Activated naive CD4-positive, alpha-beta T cell treated with anti-CD3 and anti-CD28 coated beads, Interleukin-2, amount 10 ng/mL, durations not matched to agents 7 days and 5 days (primary cell): ENCODE results near the gene FRMPD1.

ENCODE experiments used
- CTCF ChIA-PET: fragments of 350-600 bp; sonication (Branson Sonifier 250); formaldehyde crosslinking; loops from one replicate; lab custom pipeline; 2021; ENCODE audit warnings: antibody characterized with exemption; lab: Charles Lee
- DNase-seq: peaks from one replicate; pipeline ENCODE4 v3.0.0-alpha.2; 2020
- H3K27ac Mint-ChIP-seq: one replicate; pipeline ENCODE4 v1.8.0; 2021; ENCODE audit warnings: mild to moderate bottlenecking, moderate library complexity, mixed read lengths
- H3K27me3 Mint-ChIP-seq: one replicate; pipeline ENCODE4 v1.8.0; 2021; ENCODE audit warnings: mild to moderate bottlenecking, mixed read lengths
- H3K36me3 Mint-ChIP-seq: one replicate; pipeline ENCODE4 v1.8.0; 2021; ENCODE audit warnings: mixed read lengths
- H3K4me1 Mint-ChIP-seq: one replicate; pipeline ENCODE4 v1.8.0; 2021; ENCODE audit warnings: mixed read lengths
- H3K4me3 Mint-ChIP-seq: one replicate; pipeline ENCODE4 v1.8.0; 2021; ENCODE audit warnings: mild to moderate bottlenecking, moderate library complexity, mixed read lengths
- H3K9me3 Mint-ChIP-seq: one replicate; pipeline ENCODE4 v1.8.0; 2021; ENCODE audit warnings: mixed read lengths

The FRMPD1 gene

GRCh38 chr9:37621273-37622121, 29.3 kb upstream of the FRMPD1 start:
- no peaks in the 10 kb centered on the region for H3K36me3 Mint-ChIP-seq

GRCh38 chr9:37622462-37622861, 28.3 kb upstream of the FRMPD1 start:
- Mint-ChIP-seq H3K4me1 (peaks cover 3% of the 10 kb centered on the region), H3K27ac (no peak overlapping the region), H3K4me3 (no peak overlapping the region), H3K36me3 (no peaks in the 10 kb centered on the region), H3K27me3 (peaks cover 9% of the 10 kb centered on the region), H3K9me3 (no peaks in the 10 kb centered on the region)
- no peak for DNase-seq
- CTCF ChIA-PET = no interaction called here

More at GRCh38 chr9:37621273-37622121, 29.3 kb upstream of the FRMPD1 start:
- CTCF ChIA-PET = no interaction called here
- Mint-ChIP-seq H3K27me3 (peaks cover 9% of the 10 kb centered on the region), H3K4me3 (no peak overlapping the region), H3K9me3 (no peaks in the 10 kb centered on the region), H3K4me1 (peaks cover 3% of the 10 kb centered on the region), H3K27ac (no peak overlapping the region)
- DNase-seq = no peak

GRCh38 chr9:37623267-37623666, 27.5 kb upstream of the FRMPD1 start:
- no peak overlapping the region for H3K27ac Mint-ChIP-seq

GRCh38 chr9:37624073-37624472, 26.7 kb upstream of the FRMPD1 start:
- CTCF ChIA-PET = no interaction called here
- Mint-ChIP-seq H3K27me3 (peaks cover 4% of the 10 kb centered on the region), H3K27ac (no peak overlapping the region), H3K4me3 (no peak overlapping the region), H3K4me1 (no peaks in the 10 kb centered on the region), H3K9me3 (no peaks in the 10 kb centered on the region), H3K36me3 (no peaks in the 10 kb centered on the region)
- DNase-seq = no peak

More at GRCh38 chr9:37623267-37623666, 27.5 kb upstream of the FRMPD1 start:
- CTCF ChIA-PET = no interaction called here
- no peaks in the 10 kb centered on the region for H3K36me3 Mint-ChIP-seq
- H3K4me1 Mint-ChIP-seq = no peaks in the 10 kb centered on the region
- no peak for DNase-seq
- H3K4me3 Mint-ChIP-seq = no peak overlapping the region
- peaks cover 8% of the 10 kb centered on the region for H3K27me3 Mint-ChIP-seq
- H3K9me3 Mint-ChIP-seq = no peaks in the 10 kb centered on the region

- Mint-ChIP-seq H3K36me3 (no peaks in the 10 kb centered on the region), H3K4me3 (no peak overlapping the region), H3K9me3 (no peaks in the 10 kb centered on the region), H3K27me3 (peaks cover 4% of the 10 kb centered on the region), H3K4me1 (no peaks in the 10 kb centered on the region), H3K27ac (no peak overlapping the region)
- DNase-seq = no peak
- CTCF ChIA-PET = interaction anchor here (0.8 kb wide), 1 partner anchor 750 kb away, joined by 3 read pairs; no protein-coding TSS in a partner anchor
Observed at GRCh38 chr9:37625036-37625757, 25.6 kb upstream of the FRMPD1 start.

- no peak overlapping the region for H3K27ac Mint-ChIP-seq
- no peaks in the 10 kb centered on the region for H3K36me3 Mint-ChIP-seq
- CTCF ChIA-PET = interaction anchor here (0.8 kb wide), 1 partner anchor 751 kb away, joined by 3 read pairs; no protein-coding TSS in a partner anchor
- DNase-seq = no peak
- no peaks in the 10 kb centered on the region for H3K4me1 Mint-ChIP-seq
- H3K4me3 Mint-ChIP-seq = no peak overlapping the region
- no peaks in the 10 kb centered on the region for H3K9me3 Mint-ChIP-seq
- H3K27me3 Mint-ChIP-seq = peaks cover 4% of the 10 kb centered on the region
Observed at GRCh38 chr9:37625758-37626147, 25.0 kb upstream of the FRMPD1 start.

- H3K4me1 Mint-ChIP-seq = no peaks in the 10 kb centered on the region
- no peak for DNase-seq
- no peak overlapping the region for H3K4me3 Mint-ChIP-seq
- H3K36me3 Mint-ChIP-seq = no peaks in the 10 kb centered on the region
- no peak overlapping the region for H3K27ac Mint-ChIP-seq
- H3K27me3 Mint-ChIP-seq = peaks cover 4% of the 10 kb centered on the region
- no peaks in the 10 kb centered on the region for H3K9me3 Mint-ChIP-seq
- CTCF ChIA-PET = no interaction called here
Observed at GRCh38 chr9:37626708-37627292, 24.0 kb upstream of the FRMPD1 start.

GRCh38 chr9:37632479-37632878, 18.3 kb upstream of the FRMPD1 start:
- Mint-ChIP-seq H3K27ac (no peak overlapping the region), H3K4me1 (no peaks in the 10 kb centered on the region), H3K9me3 (no peaks in the 10 kb centered on the region), H3K4me3 (no peak overlapping the region), H3K27me3 (peaks cover 16% of the 10 kb centered on the region), H3K36me3 (no peaks in the 10 kb centered on the region)
- CTCF ChIA-PET = no interaction called here
- DNase-seq = no peak

- H3K27me3 Mint-ChIP-seq = peaks cover 20% of the 10 kb centered on the region
- no peaks in the 10 kb centered on the region for H3K9me3 Mint-ChIP-seq
- H3K27ac Mint-ChIP-seq = no peak overlapping the region
- H3K36me3 Mint-ChIP-seq = no peaks in the 10 kb centered on the region
- CTCF ChIA-PET = no interaction called here
- H3K4me3 Mint-ChIP-seq = no peak overlapping the region
- no peak for DNase-seq
- H3K4me1 Mint-ChIP-seq = no peaks in the 10 kb centered on the region
Observed at GRCh38 chr9:37635808-37636207, 14.9 kb upstream of the FRMPD1 start.

- H3K36me3 Mint-ChIP-seq = no peaks in the 10 kb centered on the region
- no peak overlapping the region for H3K27ac Mint-ChIP-seq
- CTCF ChIA-PET = no interaction called here
Observed at GRCh38 chr9:37636511-37637448, 14.0 kb upstream of the FRMPD1 start.

GRCh38 chr9:37639109-37639762, 11.5 kb upstream of the FRMPD1 start:
- CTCF ChIA-PET = no interaction called here
- Mint-ChIP-seq H3K9me3 (no peaks in the 10 kb centered on the region), H3K27me3 (peaks cover 35% of the 10 kb centered on the region), H3K4me1 (no peaks in the 10 kb centered on the region), H3K36me3 (no peaks in the 10 kb centered on the region), H3K4me3 (no peak overlapping the region), H3K27ac (no peak overlapping the region)
- DNase-seq = no peak

More at GRCh38 chr9:37636511-37637448, 14.0 kb upstream of the FRMPD1 start:
- DNase-seq = no peak
- H3K9me3 Mint-ChIP-seq = no peaks in the 10 kb centered on the region
- no peaks in the 10 kb centered on the region for H3K4me1 Mint-ChIP-seq
- no peak overlapping the region for H3K4me3 Mint-ChIP-seq
- peaks cover 20% of the 10 kb centered on the region for H3K27me3 Mint-ChIP-seq

- no peak overlapping the region for H3K4me3 Mint-ChIP-seq
- no peak for DNase-seq
- no peak overlapping the region for H3K27ac Mint-ChIP-seq
- H3K27me3 Mint-ChIP-seq = peaks cover 38% of the 10 kb centered on the region
- H3K4me1 Mint-ChIP-seq = no peaks in the 10 kb centered on the region
- no peaks in the 10 kb centered on the region for H3K36me3 Mint-ChIP-seq
- CTCF ChIA-PET = no interaction called here
- no peaks in the 10 kb centered on the region for H3K9me3 Mint-ChIP-seq
Observed at GRCh38 chr9:37639841-37640240, 10.9 kb upstream of the FRMPD1 start.

- H3K27me3 Mint-ChIP-seq = peaks cover 40% of the 10 kb centered on the region
- no peak overlapping the region for H3K27ac Mint-ChIP-seq
- CTCF ChIA-PET = no interaction called here
- no peak for DNase-seq
- no peaks in the 10 kb centered on the region for H3K4me1 Mint-ChIP-seq
- H3K9me3 Mint-ChIP-seq = no peaks in the 10 kb centered on the region
- no peaks in the 10 kb centered on the region for H3K36me3 Mint-ChIP-seq
- H3K4me3 Mint-ChIP-seq = no peak overlapping the region
Observed at GRCh38 chr9:37640246-37640645, 10.5 kb upstream of the FRMPD1 start.
